HG02884 (cell line): Measurements from ENCODE around the gene RASGEF1C.
"Not testable (repeated sequence)": the region's sequence is repeated elsewhere in the genome, so short reads cannot be mapped to it uniquely, and the experiment has no call there.

Experiments used
- ATAC-seq: cut with Tn5 transposase; IDR thresholded peaks from one replicate; pipeline ENCODE4 v1.9.1; 2021; ENCODE audit warnings: mild to moderate bottlenecking, moderate library complexity; ENCODE audit not compliant: unreplicated experiment

The RASGEF1C gene

GRCh38 chr5:180103487-180104167 lies 105.4 kb downstream of the RASGEF1C start:
- no peak for ATAC-seq

- no peak for ATAC-seq
These were observed 106.4 kb downstream of the RASGEF1C start for GRCh38 chr5:180102636-180103035.

GRCh38 chr5:180101451-180102105 lies 107.4 kb downstream of the RASGEF1C start:
- no peak for ATAC-seq

- no peak for ATAC-seq
These were observed 108.2 kb downstream of the RASGEF1C start for GRCh38 chr5:180100621-180101450.

- no peak for ATAC-seq
These were observed 109.0 kb downstream of the RASGEF1C start for GRCh38 chr5:180099733-180100611.

GRCh38 chr5:180098991-180099732 lies 109.8 kb downstream of the RASGEF1C start:
- ATAC-seq = no peak

- ATAC-seq = no peak
These were observed 110.5 kb downstream of the RASGEF1C start for GRCh38 chr5:180098526-180098925.

- no peak for ATAC-seq
These were observed 111.1 kb downstream of the RASGEF1C start for GRCh38 chr5:180097926-180098325.

- no peak for ATAC-seq
These were observed 111.7 kb downstream of the RASGEF1C start for GRCh38 chr5:180097163-180097894.

GRCh38 chr5:180096616-180097015 lies 112.4 kb downstream of the RASGEF1C start:
- ATAC-seq = no peak

GRCh38 chr5:180095545-180095944 lies 113.5 kb downstream of the RASGEF1C start:
- ATAC-seq = no peak

- no peak for ATAC-seq
These were observed 115.2 kb downstream of the RASGEF1C start for GRCh38 chr5:180093651-180094382.

GRCh38 chr5:180093241-180093640 lies 115.8 kb downstream of the RASGEF1C start:
- no peak for ATAC-seq

GRCh38 chr5:180090769-180091546 lies 118.1 kb downstream of the RASGEF1C start:
- no peak for ATAC-seq

- ATAC-seq = no peak
These were observed 118.8 kb downstream of the RASGEF1C start for GRCh38 chr5:180090098-180090768.

GRCh38 chr5:180089628-180090027 lies 119.4 kb downstream of the RASGEF1C start:
- not testable (repeated sequence) for ATAC-seq

GRCh38 chr5:180088561-180088960 lies 120.5 kb downstream of the RASGEF1C start:
- no peak for ATAC-seq
